H1 (cell line): ENCODE results near the gene PTBP3. TPM values are rescaled to one million over a fixed set of nuclear protein-coding genes. Genes with fewer than 3 reads are reported as not detected.

Experiments used
- CTCF ChIA-PET: fragments of 300-600 bp; sonication (Branson Sonifier 250); formaldehyde crosslinking; loops from one replicate; lab custom pipeline; 2021; ENCODE audit not compliant: partially characterized antibody; lab: Charles Lee
- POLR2A ChIA-PET: fragments of 300-600 bp; sonication (Branson Sonifier 250); formaldehyde crosslinking; loops from one replicate; lab custom pipeline; 2021; ENCODE audit warnings: inconsistent platforms; ENCODE audit not compliant: partially characterized antibody; lab: Charles Lee
- DNase-seq, 2 experiments: peaks; one replicate each; pipeline versions ENCODE4 v3.0.0 to v3.0.0-alpha.2; 2010 to 2022; ENCODE audit warnings: low spot score in 2 of 2, low read depth in 1 of 2, mixed read lengths in 1 of 2
- FAIRE-seq: peaks from 2 replicates; lab custom pipeline; 2011; peaks lifted over from hg19 to GRCh38; lab: Jason Lieb, UNC
- H2AFZ ChIP-seq: 2 replicates; pipeline ENCODE4 v1.8.1; 2012; ENCODE audit warnings: low read length, inconsistent platforms
- H2AK5ac ChIP-seq: 2 replicates; pipeline ENCODE4 v1.6.1; 2013; ENCODE audit warnings: low read depth, low read length
- H2BK120ac ChIP-seq: replicated peaks from 2 replicates; pipeline ENCODE3; 2013; ENCODE audit warnings: low read depth, low read length, inconsistent platforms
- H2BK12ac ChIP-seq: 2 replicates; pipeline ENCODE4 v1.6.1; 2013; ENCODE audit warnings: low read depth, low read length
- H2BK15ac ChIP-seq: 2 replicates; pipeline ENCODE4 v1.6.1; 2013; ENCODE audit warnings: low read length
- H2BK20ac ChIP-seq: 2 replicates; pipeline ENCODE4 v1.6.1; 2013; ENCODE audit warnings: low read length
- H2BK5ac ChIP-seq: 2 replicates; pipeline ENCODE4 v1.6.1; 2013; ENCODE audit warnings: low read depth, low read length
- H3K14ac ChIP-seq: 2 replicates; pipeline ENCODE4 v1.6.1; 2013; ENCODE audit warnings: inconsistent platforms; ENCODE audit not compliant: insufficient read length
- H3K18ac ChIP-seq: 2 replicates; pipeline ENCODE4 v1.6.1; 2013; ENCODE audit warnings: low read length; ENCODE audit errors: extremely low read depth
- H3K23ac ChIP-seq: 2 replicates; pipeline ENCODE4 v1.6.1; 2013; ENCODE audit warnings: inconsistent platforms; ENCODE audit not compliant: insufficient read length
- H3K23me2 ChIP-seq: 2 replicates; pipeline ENCODE4 v1.6.1; 2013; ENCODE audit warnings: low read depth, low read length
- H3K27ac ChIP-seq: 2 replicates; pipeline ENCODE4 v1.6.1; 2011; ENCODE audit warnings: low read depth, low read length, inconsistent platforms
- H3K27me3 ChIP-seq, 4 experiments: replicated peaks in 1 of 4; 1 replicate in 1 of 4; 2 replicates in 3 of 4; pipeline versions ENCODE4 v1.6.1 to v1.8.1; 2011 to 2013; ENCODE audit warnings: low read length in 3 of 4, mild to moderate bottlenecking in 3 of 4, inconsistent platforms in 2 of 4, mixed read lengths in 2 of 4, moderate library complexity in 1 of 4; ENCODE audit not compliant: control insufficient read depth in 3 of 4, insufficient read depth in 3 of 4; ENCODE audit errors: extremely low read depth in 1 of 4
- H3K36me3 ChIP-seq, 4 experiments: 2 replicates each; pipeline versions ENCODE4 v1.6.1 to v1.8.1; 2011 to 2013; ENCODE audit warnings: mild to moderate bottlenecking in 4 of 4, low read length in 3 of 4, moderate library complexity in 2 of 4, control low read depth in 1 of 4, inconsistent platforms in 1 of 4; ENCODE audit not compliant: insufficient read depth in 4 of 4, control insufficient read depth in 2 of 4
- H3K4ac ChIP-seq: replicated peaks from 2 replicates; pipeline ENCODE3; 2013; ENCODE audit warnings: low read length, low read depth, mixed read lengths, inconsistent platforms; ENCODE audit not compliant: insufficient read length
- H3K4me1 ChIP-seq, 4 experiments: replicated peaks in 1 of 4; 1 replicate in 1 of 4; 2 replicates in 3 of 4; pipeline versions ENCODE4 v1.6.1 to v1.8.1; 2011 to 2013; ENCODE audit warnings: low read length in 3 of 4, inconsistent platforms in 2 of 4, mixed read lengths in 1 of 4; ENCODE audit not compliant: insufficient read depth in 4 of 4, control insufficient read depth in 3 of 4
- H3K4me2 ChIP-seq, 2 experiments: 2 replicates each; pipeline versions ENCODE4 v1.6.1 to v1.8.1; 2011 to 2013; ENCODE audit warnings: low read depth in 2 of 2, low read length in 2 of 2, control low read depth in 1 of 2, inconsistent platforms in 1 of 2, mild to moderate bottlenecking in 1 of 2; ENCODE audit not compliant: insufficient read depth in 1 of 2
- H3K4me3 ChIP-seq, 4 experiments: fragments of 200-600, 300-600 bp in 1 of 4; sonication (generic), shearing (Covaris generic), sonication (Bioruptor Twin) in 1 of 4; 2 replicates each; pipeline versions ENCODE4 v1.5.1 to v1.8.1; 2011 to 2016; ENCODE audit warnings: low read length in 4 of 4, low read depth in 3 of 4, control low read depth in 2 of 4, inconsistent platforms in 2 of 4, mild to moderate bottlenecking in 2 of 4, mixed read lengths in 1 of 4, moderate library complexity in 1 of 4; ENCODE audit not compliant: insufficient read depth in 2 of 4; ENCODE audit errors: extremely low read depth in 1 of 4
- H3K56ac ChIP-seq: replicated peaks from 2 replicates; pipeline ENCODE3; 2013; ENCODE audit warnings: low read depth, mild to moderate bottlenecking, mixed read lengths, low read length, inconsistent platforms; ENCODE audit not compliant: insufficient read length
- H3K79me1 ChIP-seq: 2 replicates; pipeline ENCODE4 v1.6.1; 2013; ENCODE audit warnings: low read depth, low read length, control low read depth
- H3K79me2 ChIP-seq, 2 experiments: 2 replicates each; pipeline versions ENCODE4 v1.6.1 to v1.8.1; 2012 to 2013; ENCODE audit warnings: low read length in 2 of 2, mild to moderate bottlenecking in 2 of 2, inconsistent platforms in 1 of 2; ENCODE audit not compliant: insufficient read depth in 2 of 2, control insufficient read depth in 1 of 2
- H3K9ac ChIP-seq, 4 experiments: replicated peaks in 1 of 4; 1 replicate in 1 of 4; 2 replicates in 3 of 4; pipeline versions ENCODE4 v1.6.1 to v1.8.1; 2011 to 2013; ENCODE audit warnings: low read depth in 3 of 4, low read length in 3 of 4, control low read depth in 2 of 4, mild to moderate bottlenecking in 2 of 4, moderate library complexity in 2 of 4, inconsistent platforms in 1 of 4; ENCODE audit errors: extremely low read depth in 1 of 4
- H3K9me3 ChIP-seq, 2 experiments: 2 replicates each; pipeline versions ENCODE4 v1.6.1 to v1.8.1; 2012 to 2013; ENCODE audit warnings: mild to moderate bottlenecking in 2 of 2, moderate library complexity in 2 of 2, control low read depth in 1 of 2, inconsistent platforms in 1 of 2, low read depth in 1 of 2, low read length in 1 of 2, mixed read lengths in 1 of 2; ENCODE audit not compliant: insufficient read depth in 2 of 2
- H4K20me1 ChIP-seq, 2 experiments: replicated peaks in 1 of 2; 2 replicates each; pipeline versions ENCODE3 to v1.8.1; 2011 to 2013; ENCODE audit warnings: inconsistent platforms in 2 of 2, low read length in 2 of 2, mild to moderate bottlenecking in 1 of 2; ENCODE audit not compliant: insufficient read depth in 2 of 2, control insufficient read depth in 1 of 2
- H4K5ac ChIP-seq: 2 replicates; pipeline ENCODE4 v1.6.1; 2013; ENCODE audit warnings: low read length, low read depth, mixed read lengths, inconsistent platforms; ENCODE audit not compliant: insufficient read length
- H4K8ac ChIP-seq: 2 replicates; pipeline ENCODE4 v1.8.0; 2013; ENCODE audit warnings: mild to moderate bottlenecking, moderate library complexity, low read length, inconsistent platforms; ENCODE audit not compliant: insufficient read depth; ENCODE audit errors: extremely low read depth
- H4K91ac ChIP-seq: replicated peaks from 2 replicates; pipeline ENCODE3; 2013; ENCODE audit warnings: low read length, mixed read lengths, inconsistent platforms; ENCODE audit not compliant: insufficient read length
- CBX5 ChIP-seq: fragments of 300-800, 300-1000 bp; sonication (generic); IDR thresholded peaks from 2 replicates; pipeline ENCODE4 v1.7.1; 2016; ENCODE audit warnings: antibody characterized with exemption, low read length, low read depth
- CHD1 ChIP-seq: IDR thresholded peaks from 2 replicates; pipeline ENCODE4 v1.6.1; 2012; ENCODE audit warnings: low read depth, low read length, improper control_type of control experiment
- EGR1 ChIP-seq: IDR thresholded peaks from 2 replicates; pipeline ENCODE4 v1.6.1; 2011; ENCODE audit warnings: low read depth, low read length, borderline replicate concordance
- HDAC2 ChIP-seq, 2 experiments: fragments of 300-600 bp in 1 of 2; sonication (generic) in 1 of 2; IDR thresholded peaks; 2 replicates each; pipeline ENCODE4 v1.6.1; 2011 to 2012; ENCODE audit warnings: low read depth in 2 of 2, low read length in 2 of 2, mild to moderate bottlenecking in 2 of 2, moderate library complexity in 2 of 2, borderline replicate concordance in 1 of 2, inconsistent platforms in 1 of 2
- MAFK ChIP-seq: IDR thresholded peaks from 2 replicates; pipeline ENCODE4 v1.6.1; 2012; ENCODE audit warnings: low read depth, mild to moderate bottlenecking, improper control_type of control experiment, low read length
- POU5F1 ChIP-seq: IDR thresholded peaks from 2 replicates; pipeline ENCODE4 v1.6.1; 2011; ENCODE audit warnings: low read depth, mild to moderate bottlenecking, low read length, moderate library complexity
- RAD21 ChIP-seq, 2 experiments: IDR thresholded peaks in 1 of 2; conservative IDR thresholded peaks in 1 of 2; 2 replicates each; pipeline ENCODE4 v1.6.1; 2011; ENCODE audit warnings: low read depth in 2 of 2, low read length in 2 of 2, improper control_type of control experiment in 1 of 2, inconsistent platforms in 1 of 2, mild to moderate bottlenecking in 1 of 2, moderate library complexity in 1 of 2
- RFX5 ChIP-seq: IDR thresholded peaks from 2 replicates; pipeline ENCODE4 v1.6.1; 2011; ENCODE audit warnings: low read depth, low read length, improper control_type of control experiment, borderline replicate concordance
- SUZ12 ChIP-seq: fragments of 200-600 bp; sonication (generic); IDR thresholded peaks from 2 replicates; pipeline ENCODE4 v1.6.1; 2012; ENCODE audit warnings: mild to moderate bottlenecking, inconsistent platforms, low read length, moderate library complexity, mixed read lengths
- TAF7 ChIP-seq: optimal IDR thresholded peaks from 2 replicates; pipeline ENCODE3; 2011; ENCODE audit warnings: low read depth, mild to moderate bottlenecking, inconsistent platforms, low read length, moderate library complexity, borderline replicate concordance
- WGBS, 2 experiments: shearing (Covaris generic) in 1 of 2; methylation state at CpG; one replicate each; pipeline versions ENCODE4 v1.1.6 to v1.1.7; 2013 to 2015; ENCODE audit warnings: low lambda C conversion rate in 2 of 2, mixed read lengths in 2 of 2, inconsistent platforms in 1 of 2, low coverage in 1 of 2, missing lambda C conversion rate in 1 of 2; ENCODE audit not compliant: insufficient replicate concordance in 2 of 2, insufficient coverage in 1 of 2, insufficient read length in 1 of 2; ENCODE audit errors: extremely low coverage in 1 of 2, missing lambda C conversion rate in 1 of 2; 5-methylcytosine and 5-hydroxymethylcytosine counted together
- polyA plus RNA-seq, 7 experiments: library from polyadenylated mRNA; depleted of rRNA in 3 of 7; stranded (reverse) in 5 of 7; unstranded in 2 of 7; fragments of >200 nt in 5 of 7; fragments of 200-250 nt in 2 of 7; gene quantifications; 1 replicate in 5 of 7; 2 replicates in 1 of 7; 4 replicates in 1 of 7; pipeline versions ENCODE4 v1.2.1 to v1.2.3, GENCODE V29; 2011 to 2013; ENCODE audit warnings: missing spikeins in 2 of 7, mixed read lengths in 2 of 7
- total RNA-seq: library from RNA; stranded (reverse); fragmentation: NEBNext Ultra II Directional; extraction: Animal tissue kit (Norgen Biotek cat#: 25700); gene quantifications from 2 replicates; pipeline ENCODE4 v1.2.1, GENCODE V29; 2021
- TF ChIP-seq, protein P1 (sequence below): IDR thresholded peaks from 2 replicates; pipeline ENCODE4 v1.6.1; 2011; ENCODE audit warnings: low read depth, mild to moderate bottlenecking, low read length; ENCODE audit not compliant: insufficient read depth
- TF ChIP-seq, protein P2 (sequence below): IDR thresholded peaks from 2 replicates; pipeline ENCODE4 v1.6.1; 2011; ENCODE audit warnings: low read length, improper control_type of control experiment

Gene PTBP3
- total and polyA plus RNA-seq, 2 of the 8 experiments (the other 6 are each of a cell fraction or from before 2014, with no cell fraction given), result 51.0 to 124 TPM

DNA sequence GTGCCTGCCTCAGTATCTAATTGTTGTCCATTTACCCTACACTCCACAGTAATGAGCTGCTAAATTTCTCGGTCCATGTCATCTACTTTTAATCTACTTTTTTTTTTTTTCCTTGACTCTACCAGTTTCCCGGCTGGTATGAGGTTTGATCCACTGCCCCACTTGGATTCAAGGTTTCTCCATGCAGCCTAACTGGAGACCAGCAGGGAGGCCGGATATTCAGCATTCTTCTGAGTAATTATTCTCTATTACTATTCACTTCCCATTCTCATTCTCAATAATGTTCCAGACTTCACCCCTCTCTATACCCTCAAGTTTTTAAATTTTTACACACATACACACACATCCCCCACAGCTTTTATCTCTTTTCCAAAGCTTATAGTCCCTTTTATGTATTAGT, 107.3 kb downstream of the PTBP3 start:
- Histone ChIP-seq H3K56ac (no peak overlapping the region), H3K4ac (no peak overlapping the region), H4K8ac (no peak overlapping the region), H3K79me1 (no peaks in the 10 kb centered on the region), H3K4me1 (no peaks in the 10 kb centered on the region), H3K14ac (no peak overlapping the region), H3K9ac (no peak overlapping the region), H3K27ac (no peak overlapping the region), H2BK15ac (no peak overlapping the region), H2BK12ac (no peak overlapping the region), H2AFZ (no peak overlapping the region), H2AK5ac (no peak overlapping the region), H2BK20ac (no peak overlapping the region), H3K4me3 (no peak overlapping the region), H4K20me1 (no peaks in the 10 kb centered on the region), H2BK120ac (no peak overlapping the region), H3K27me3 (no peaks in the 10 kb centered on the region), H3K9me3 (no peaks in the 10 kb centered on the region), H4K5ac (no peak overlapping the region), H3K23ac (no peak overlapping the region), H3K23me2 (no peaks in the 10 kb centered on the region), H2BK5ac (no peak overlapping the region), H4K91ac (no peak overlapping the region), H3K18ac (no peak overlapping the region), H3K4me2 (no peak overlapping the region), H3K36me3 (peaks cover 0 to 17% (median 9%) of the 10 kb centered on the region in 4 experiments; a peak in 6 of 8 replicates), H3K79me2 (no peaks in the 10 kb centered on the region)
- DNase-seq, result no peak
- FAIRE-seq, result no peak
- CTCF ChIA-PET, result interaction anchor here (0.6 to 2.2 kb wide), 10 partner anchors 12 to 677 kb away, joined by 3 to 10 read pairs (median 3); no protein-coding TSS in a partner anchor
- 89% methylated on average over 3 of the region's 3 CpGs; no CpG with 5 or more reads in 1 of the 2 experiments for WGBS, 2 experiments
- POLR2A ChIA-PET, result no interaction called here
- TF ChIP-seq, protein P1, sequence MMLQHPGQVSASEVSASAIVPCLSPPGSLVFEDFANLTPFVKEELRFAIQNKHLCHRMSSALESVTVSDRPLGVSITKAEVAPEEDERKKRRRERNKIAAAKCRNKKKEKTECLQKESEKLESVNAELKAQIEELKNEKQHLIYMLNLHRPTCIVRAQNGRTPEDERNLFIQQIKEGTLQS, result no peak
- TF ChIP-seq POU5F1, result no peak
- TF ChIP-seq, protein P2, sequence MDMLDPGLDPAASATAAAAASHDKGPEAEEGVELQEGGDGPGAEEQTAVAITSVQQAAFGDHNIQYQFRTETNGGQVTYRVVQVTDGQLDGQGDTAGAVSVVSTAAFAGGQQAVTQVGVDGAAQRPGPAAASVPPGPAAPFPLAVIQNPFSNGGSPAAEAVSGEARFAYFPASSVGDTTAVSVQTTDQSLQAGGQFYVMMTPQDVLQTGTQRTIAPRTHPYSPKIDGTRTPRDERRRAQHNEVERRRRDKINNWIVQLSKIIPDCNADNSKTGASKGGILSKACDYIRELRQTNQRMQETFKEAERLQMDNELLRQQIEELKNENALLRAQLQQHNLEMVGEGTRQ, result no peak
- TF ChIP-seq CHD1, result no peak
- no peak for TF ChIP-seq EGR1
- TF ChIP-seq SUZ12, result no peak
- TF ChIP-seq CBX5, result no peak
- TF ChIP-seq MAFK, result no peak
- no peak for TF ChIP-seq TAF7
- TF ChIP-seq HDAC2 (IDR thresholded peaks at IDR 0.05; ENCODE audit: borderline replicate concordance in 1 of 2, low read depth in 2 of 2, low read length in 2 of 2), result no peak
- no peak for TF ChIP-seq RFX5
- TF ChIP-seq RAD21 (IDR thresholded peaks at IDR 0.05 in 1 of 2, conservative IDR thresholded peaks at IDR 0.05 in 1 of 2; ENCODE audit: low read depth in 2 of 2, low read length in 2 of 2), result no peak
